ENCODE results near the gene ACTRT3. TPM values are rescaled to one million over a fixed set of nuclear protein-coding genes. Genes with fewer than 3 reads are reported as not detected.

Gene ACTRT3
- total RNA-seq, 1 donor = 4.3 TPM

GRCh38 chr3:169811631-169812331 is 42.4 kb upstream of the ACTRT3 start:
- Histone ChIP-seq H3K4me1 (ENCODE audit: insufficient read depth, low read length) (peaks cover 16% of the 10 kb centered on the region), H3K9me3 (ENCODE audit: low read depth, low read length) (peaks cover 1% of the 10 kb centered on the region), H2AFZ (ENCODE audit: low read length) (peak overlapping the region; percentile 98), H3K4me3 (ENCODE audit: insufficient read depth, low read length) (peak overlapping the region; percentile 78), H3K27ac (ENCODE audit: low read depth, low read length) (peak overlapping the region; percentile 52), H3K27me3 (ENCODE audit: insufficient read depth, low read length) (no peaks in the 10 kb centered on the region), H3K79me2 (ENCODE audit: insufficient read depth, low read length) (no peaks in the 10 kb centered on the region), H4K20me1 (ENCODE audit: insufficient read depth, low read length) (no peaks in the 10 kb centered on the region), H3K36me3 (ENCODE audit: insufficient read depth, low read length) (no peaks in the 10 kb centered on the region), H3K4me2 (ENCODE audit: insufficient read depth, low read length) (peak overlapping the region; percentile 85)
- DNase-seq (ENCODE audit: insufficient read length, low spot score, missing footprints) = peak; percentile 81
- TF ChIP-seq, protein P1, sequence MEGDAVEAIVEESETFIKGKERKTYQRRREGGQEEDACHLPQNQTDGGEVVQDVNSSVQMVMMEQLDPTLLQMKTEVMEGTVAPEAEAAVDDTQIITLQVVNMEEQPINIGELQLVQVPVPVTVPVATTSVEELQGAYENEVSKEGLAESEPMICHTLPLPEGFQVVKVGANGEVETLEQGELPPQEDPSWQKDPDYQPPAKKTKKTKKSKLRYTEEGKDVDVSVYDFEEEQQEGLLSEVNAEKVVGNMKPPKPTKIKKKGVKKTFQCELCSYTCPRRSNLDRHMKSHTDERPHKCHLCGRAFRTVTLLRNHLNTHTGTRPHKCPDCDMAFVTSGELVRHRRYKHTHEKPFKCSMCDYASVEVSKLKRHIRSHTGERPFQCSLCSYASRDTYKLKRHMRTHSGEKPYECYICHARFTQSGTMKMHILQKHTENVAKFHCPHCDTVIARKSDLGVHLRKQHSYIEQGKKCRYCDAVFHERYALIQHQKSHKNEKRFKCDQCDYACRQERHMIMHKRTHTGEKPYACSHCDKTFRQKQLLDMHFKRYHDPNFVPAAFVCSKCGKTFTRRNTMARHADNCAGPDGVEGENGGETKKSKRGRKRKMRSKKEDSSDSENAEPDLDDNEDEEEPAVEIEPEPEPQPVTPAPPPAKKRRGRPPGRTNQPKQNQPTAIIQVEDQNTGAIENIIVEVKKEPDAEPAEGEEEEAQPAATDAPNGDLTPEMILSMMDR (IDR thresholded peaks at IDR 0.05; ENCODE audit: extremely low read depth, low read depth, low read length) = no peak

DNA sequence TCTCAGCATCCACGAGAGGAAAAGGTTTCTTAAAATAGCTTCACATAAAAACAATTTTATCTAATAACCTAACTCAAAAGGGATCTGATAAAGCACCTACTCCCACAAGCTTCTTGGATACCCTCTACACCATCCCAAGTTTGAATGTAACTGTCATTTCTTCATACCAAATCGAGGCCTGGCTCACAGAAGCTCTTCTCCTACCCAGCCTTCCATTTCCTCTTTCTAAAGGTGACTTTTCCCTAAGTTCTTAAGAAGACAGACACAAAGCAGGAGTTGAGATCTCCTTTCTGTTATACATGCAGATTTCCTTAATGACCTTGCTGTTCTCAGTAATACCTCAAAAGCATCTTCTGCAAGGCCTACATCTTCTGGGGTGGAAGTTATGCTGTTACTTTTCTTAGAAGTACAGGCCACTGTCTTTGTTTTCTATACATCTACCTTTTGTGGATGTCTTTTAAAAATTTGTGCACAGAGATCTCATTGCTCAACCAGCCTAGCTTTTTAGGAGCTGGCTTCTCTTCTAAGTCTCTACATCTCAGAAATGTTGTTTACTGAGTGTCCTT is 40.0 kb upstream of the ACTRT3 start:
- peaks cover 16% of the 10 kb centered on the region for H3K4me1 ChIP-seq (ENCODE audit: insufficient read depth, low read length)
- H2AFZ ChIP-seq (ENCODE audit: low read length) = peak overlapping the region; percentile 69
- H4K20me1 ChIP-seq (ENCODE audit: insufficient read depth, low read length) = no peaks in the 10 kb centered on the region
- TF ChIP-seq, protein P1 (IDR thresholded peaks at IDR 0.05; ENCODE audit: extremely low read depth, low read depth, low read length) = no peak
- H3K27me3 ChIP-seq (ENCODE audit: insufficient read depth, low read length) = no peaks in the 10 kb centered on the region
- H3K79me2 ChIP-seq (ENCODE audit: insufficient read depth, low read length) = no peaks in the 10 kb centered on the region
- H3K4me3 ChIP-seq (ENCODE audit: insufficient read depth, low read length) = no peak overlapping the region
- H3K36me3 ChIP-seq (ENCODE audit: insufficient read depth, low read length) = no peaks in the 10 kb centered on the region
- H3K9me3 ChIP-seq (ENCODE audit: low read depth, low read length) = no peaks in the 10 kb centered on the region
- DNase-seq (ENCODE audit: insufficient read length, low spot score, missing footprints) = peak; percentile 9
- no peak overlapping the region for H3K27ac ChIP-seq (ENCODE audit: low read depth, low read length)
- no peak overlapping the region for H3K4me2 ChIP-seq (ENCODE audit: insufficient read depth, low read length)

DNA sequence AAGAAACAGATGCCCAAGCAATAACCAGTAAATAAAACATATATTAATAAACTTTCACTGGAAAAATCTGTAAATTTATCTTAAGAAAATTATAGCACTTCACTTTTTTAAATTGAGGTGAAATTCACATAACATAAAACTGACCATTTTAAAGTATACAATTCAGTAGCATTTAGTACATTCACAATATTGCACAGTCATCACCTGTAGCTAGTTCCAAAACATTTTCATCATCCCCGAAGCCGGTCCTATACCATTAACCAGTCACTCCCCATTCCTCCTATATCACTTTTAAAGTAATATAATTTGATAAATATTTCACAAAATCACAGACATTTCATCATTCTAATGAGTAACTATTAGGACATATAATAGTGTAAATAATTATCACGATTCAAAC is 35.3 kb upstream of the ACTRT3 start:
- DNase-seq (ENCODE audit: insufficient read length, low spot score, missing footprints) = no peak
- Histone ChIP-seq H3K4me2 (ENCODE audit: insufficient read depth, low read length) (no peak overlapping the region), H3K4me1 (ENCODE audit: insufficient read depth, low read length) (no peaks in the 10 kb centered on the region)

GRCh38 chr3:169792359-169792758 is 23.0 kb upstream of the ACTRT3 start:
- Histone ChIP-seq H4K20me1 (ENCODE audit: insufficient read depth, low read length) (no peaks in the 10 kb centered on the region), H3K36me3 (ENCODE audit: insufficient read depth, low read length) (peaks cover 10% of the 10 kb centered on the region), H3K9me3 (ENCODE audit: low read depth, low read length) (no peaks in the 10 kb centered on the region), H3K27me3 (ENCODE audit: insufficient read depth, low read length) (no peaks in the 10 kb centered on the region), H3K79me2 (ENCODE audit: insufficient read depth, low read length) (no peaks in the 10 kb centered on the region), H3K4me1 (ENCODE audit: insufficient read depth, low read length) (peaks cover 4% of the 10 kb centered on the region), H3K4me2 (ENCODE audit: insufficient read depth, low read length) (no peak overlapping the region), H3K4me3 (ENCODE audit: insufficient read depth, low read length) (no peak overlapping the region), H3K27ac (ENCODE audit: low read depth, low read length) (no peak overlapping the region), H2AFZ (ENCODE audit: low read length) (no peak overlapping the region)
- TF ChIP-seq, protein P1 (IDR thresholded peaks at IDR 0.05; ENCODE audit: extremely low read depth, low read depth, low read length) = no peak
- no peak for DNase-seq (ENCODE audit: insufficient read length, low spot score, missing footprints)

More for the DNA sequence above, 35.3 kb upstream of the ACTRT3 start:
- no peaks in the 10 kb centered on the region for H3K36me3 ChIP-seq (ENCODE audit: insufficient read depth, low read length)
- TF ChIP-seq, protein P1 (IDR thresholded peaks at IDR 0.05; ENCODE audit: extremely low read depth, low read depth, low read length) = no peak
- no peaks in the 10 kb centered on the region for H3K27me3 ChIP-seq (ENCODE audit: insufficient read depth, low read length)
- H3K4me3 ChIP-seq (ENCODE audit: insufficient read depth, low read length) = no peak overlapping the region
- H4K20me1 ChIP-seq (ENCODE audit: insufficient read depth, low read length) = no peaks in the 10 kb centered on the region
- no peaks in the 10 kb centered on the region for H3K9me3 ChIP-seq (ENCODE audit: low read depth, low read length)
- no peaks in the 10 kb centered on the region for H3K79me2 ChIP-seq (ENCODE audit: insufficient read depth, low read length)
- H2AFZ ChIP-seq (ENCODE audit: low read length) = no peak overlapping the region
- no peak overlapping the region for H3K27ac ChIP-seq (ENCODE audit: low read depth, low read length)
